GM23338 (cell line): ENCODE measurements around the gene ZNF507. TPM values are rescaled to one million over a fixed set of nuclear protein-coding genes. Genes with fewer than 3 reads are reported as not detected.

Source experiments
- ATAC-seq: fragments of 200-7000 bp; cut with Tn5 transposase; 3 replicates; pipeline ENCODE4 v1.9.1; 2020
- DNase-seq: peaks from one replicate; pipeline ENCODE4 v3.0.0-alpha.2; 2015; ENCODE audit warnings: low spot score
- H2AFZ ChIP-seq: fragments of 200-600 bp; sonication (generic); 2 replicates; pipeline ENCODE4 v1.8.0; 2016; ENCODE audit warnings: antibody characterized with exemption, mild to moderate bottlenecking, moderate library complexity
- H3F3A ChIP-seq: fragments of 200-600 bp; sonication (generic); replicated peaks from 2 replicates; pipeline ENCODE4 v1.8.0; 2017; ENCODE audit warnings: antibody characterized with exemption, mixed run types, low read depth
- H3K27ac ChIP-seq: fragments of 200-600 bp; sonication (generic); 2 replicates; pipeline ENCODE4 v1.6.1; 2016; ENCODE audit warnings: low read depth
- H3K27me3 ChIP-seq: fragments of 200-600 bp; sonication (generic); 2 replicates; pipeline ENCODE4 v1.8.0; 2016; ENCODE audit warnings: mild to moderate bottlenecking, mixed run types, moderate library complexity; ENCODE audit not compliant: insufficient read depth
- H3K36me3 ChIP-seq: fragments of 200-600 bp; sonication (generic); 2 replicates; pipeline ENCODE4 v1.8.0; 2016; ENCODE audit warnings: mild to moderate bottlenecking; ENCODE audit not compliant: insufficient read depth
- H3K4me1 ChIP-seq: fragments of 200-600 bp; sonication (generic); 2 replicates; pipeline ENCODE4 v1.8.0; 2016; ENCODE audit warnings: mild to moderate bottlenecking, moderate library complexity; ENCODE audit not compliant: insufficient read depth
- H3K4me2 ChIP-seq: fragments of 200-600 bp; sonication (generic); 2 replicates; pipeline ENCODE4 v1.7.1; 2017; ENCODE audit warnings: mixed run types
- H3K4me3 ChIP-seq: fragments of 200-600 bp; sonication (generic); 2 replicates; pipeline ENCODE4 v1.6.1; 2016; ENCODE audit warnings: mixed run types
- H3K79me2 ChIP-seq: fragments of 200-600 bp; sonication (generic); replicated peaks from 2 replicates; pipeline ENCODE4 v1.8.0; 2017; ENCODE audit warnings: mild to moderate bottlenecking; ENCODE audit not compliant: insufficient read depth
- H3K9me2 ChIP-seq: fragments of 200-600 bp; sonication (generic); 2 replicates; pipeline ENCODE4 v1.8.0; 2017; ENCODE audit not compliant: insufficient read depth
- H4K20me1 ChIP-seq: fragments of 200-600 bp; sonication (generic); replicated peaks from 2 replicates; pipeline ENCODE4 v1.8.0; 2017; ENCODE audit warnings: mild to moderate bottlenecking; ENCODE audit not compliant: insufficient read depth
- H3K27ac Mint-ChIP-seq: 2 replicates; pipeline ENCODE4 v1.8.0; 2020; ENCODE audit warnings: inconsistent platforms, mild to moderate bottlenecking, moderate library complexity, mixed read lengths
- H3K27me3 Mint-ChIP-seq: 3 replicates; pipeline ENCODE4 v1.8.0; 2022; ENCODE audit warnings: low read depth, mild to moderate bottlenecking, moderate library complexity, mixed read lengths, inconsistent platforms; ENCODE audit not compliant: insufficient read depth, poor library complexity
- H3K36me3 Mint-ChIP-seq: 3 replicates; pipeline ENCODE4 v1.8.0; 2021; ENCODE audit warnings: low read depth, mild to moderate bottlenecking, inconsistent platforms, moderate library complexity, mixed read lengths
- H3K4me1 Mint-ChIP-seq: 3 replicates; pipeline ENCODE4 v1.8.0; 2020; ENCODE audit warnings: mild to moderate bottlenecking, inconsistent platforms, mixed read lengths
- H3K4me3 Mint-ChIP-seq: 3 replicates; pipeline ENCODE4 v1.8.0; 2021; ENCODE audit warnings: moderate library complexity, mild to moderate bottlenecking, inconsistent platforms, mixed read lengths
- H3K9me3 Mint-ChIP-seq: 3 replicates; pipeline ENCODE4 v1.8.0; 2020; ENCODE audit warnings: moderate library complexity, mild to moderate bottlenecking, inconsistent platforms, mixed read lengths
- CREB1 ChIP-seq: fragments of 250-450 bp; sonication (Bioruptor Pico); IDR thresholded peaks from 2 replicates; pipeline ENCODE4 v1.5.0; 2020; ENCODE audit warnings: low read depth, mild to moderate bottlenecking, moderate library complexity
- ETS1 ChIP-seq: IDR thresholded peaks from 2 replicates; pipeline ENCODE4 v1.6.1; 2016; ENCODE audit warnings: antibody characterized with exemption
- EZH2 ChIP-seq: fragments of 200-600 bp; sonication (generic); IDR thresholded peaks from one replicate; pipeline ENCODE4 v1.8.0; 2017; ENCODE audit warnings: antibody characterized with exemption, mild to moderate bottlenecking, low read depth; ENCODE audit not compliant: unreplicated experiment
- EZH2phosphoT487 ChIP-seq: fragments of 200-600 bp; sonication (generic); IDR thresholded peaks from one replicate; pipeline ENCODE4 v1.8.1; 2018; ENCODE audit warnings: antibody characterized with exemption; ENCODE audit not compliant: unreplicated experiment
- JUNB ChIP-seq: IDR thresholded peaks from one replicate; pipeline ENCODE4 v1.6.1; 2016; ENCODE audit warnings: antibody characterized with exemption; ENCODE audit not compliant: unreplicated experiment
- NANOG ChIP-seq: IDR thresholded peaks from 2 replicates; pipeline ENCODE4 v1.6.1; 2016; ENCODE audit warnings: antibody characterized with exemption, borderline replicate concordance
- POLR2AphosphoS5 ChIP-seq: IDR thresholded peaks from 2 replicates; pipeline ENCODE4 v1.6.1; 2016; ENCODE audit warnings: antibody characterized with exemption, low read depth
- STAT1 ChIP-seq: IDR thresholded peaks from one replicate; pipeline ENCODE4 v1.6.1; 2016; ENCODE audit warnings: antibody characterized with exemption; ENCODE audit not compliant: unreplicated experiment
- ZNF114 ChIP-seq: fragments of 250-450 bp; sonication (Bioruptor Pico); IDR thresholded peaks from 2 replicates; pipeline ENCODE4 v1.5.0; 2020; ENCODE audit warnings: mild to moderate bottlenecking, moderate library complexity
- ZNF331 ChIP-seq: fragments of 250-450 bp; sonication (Bioruptor Pico); IDR thresholded peaks from 2 replicates; pipeline ENCODE4 v1.5.0; 2020; ENCODE audit warnings: low read depth, mild to moderate bottlenecking, moderate library complexity
- ZNF462 ChIP-seq: fragments of 250-450 bp; sonication (Bioruptor Pico); IDR thresholded peaks from 2 replicates; pipeline ENCODE4 v1.5.0; 2020; ENCODE audit warnings: mild to moderate bottlenecking, moderate library complexity
- polyA plus RNA-seq: library from polyadenylated mRNA; unstranded; fragments of >200 nt; fragmentation: Nextera tagmentation; extraction: Ambion mirVana; gene quantifications from 2 replicates; pipeline ENCODE4 v1.2.1, GENCODE V29; 2016
- total RNA-seq: library from RNA; depleted of rRNA; stranded (reverse); fragments of >200 nt; shearing (Covaris generic); gene quantifications from 2 replicates; pipeline ENCODE4 v1.2.3, GENCODE V29; 2014

The ZNF507 gene
- total and polyA plus RNA-seq, 2 experiments from 2014 or later = 10.4 to 23.4 TPM

- Histone ChIP-seq H3K36me3 (peaks cover 4% of the 10 kb centered on the region; the same call in 1 of the 2 replicates), H4K20me1 (peaks cover 4% of the 10 kb centered on the region), H2AFZ (no peak overlapping the region), H3K79me2 (peaks cover 31% of the 10 kb centered on the region), H3K27ac (no peak overlapping the region), H3K9me2 (no peaks in the 10 kb centered on the region), H3K4me2 (no peak overlapping the region), H3K4me3 (no peak overlapping the region), H3K4me1 (no peaks in the 10 kb centered on the region), H3F3A (no peaks in the 10 kb centered on the region), H3K27me3 (no peaks in the 10 kb centered on the region)
- no peak for TF ChIP-seq ETS1
- no peak for TF ChIP-seq ZNF331 (CRISPR knock-in tag)
- no peak for TF ChIP-seq JUNB
- no peak for TF ChIP-seq ZNF114 (CRISPR knock-in tag)
- TF ChIP-seq NANOG = no peak
- TF ChIP-seq STAT1 = no peak
- no peak for TF ChIP-seq POLR2AphosphoS5
- no peak for TF ChIP-seq CREB1 (CRISPR knock-in tag)
- peaks cover 6% of the 10 kb centered on the region for H3K9me3 Mint-ChIP-seq
- H3K4me3 Mint-ChIP-seq = no peak overlapping the region
- DNase-seq (peak; percentile 21), ATAC-seq (no peak)
- peaks cover 61% of the 10 kb centered on the region for H3K36me3 Mint-ChIP-seq
- no peaks in the 10 kb centered on the region for H3K4me1 Mint-ChIP-seq
- no peaks in the 10 kb centered on the region for H3K27me3 Mint-ChIP-seq
- H3K27ac Mint-ChIP-seq = no peak overlapping the region
Observed at GRCh38 chr19:32372726-32373517, 27.5 kb downstream of the ZNF507 start.

- peak overlapping the region; percentile 61 for H3K27ac Mint-ChIP-seq
- no peaks in the 10 kb centered on the region for H3K4me1 Mint-ChIP-seq
- Histone ChIP-seq H3K4me1 (no peaks in the 10 kb centered on the region), H3K36me3 (peaks cover 4% of the 10 kb centered on the region; the same call in 1 of the 2 replicates), H3K4me2 (no peak overlapping the region), H3K27me3 (no peaks in the 10 kb centered on the region), H3K27ac (no peak overlapping the region), H4K20me1 (peaks cover 4% of the 10 kb centered on the region), H3K4me3 (no peak overlapping the region), H3K79me2 (peaks cover 23% of the 10 kb centered on the region), H3F3A (no peaks in the 10 kb centered on the region), H2AFZ (no peak overlapping the region), H3K9me2 (no peaks in the 10 kb centered on the region)
- peaks cover 6% of the 10 kb centered on the region for H3K9me3 Mint-ChIP-seq
- DNase-seq = no peak
- H3K36me3 Mint-ChIP-seq = peaks cover 63% of the 10 kb centered on the region
- no peak for ATAC-seq
- H3K27me3 Mint-ChIP-seq = no peaks in the 10 kb centered on the region
- no peak overlapping the region for H3K4me3 Mint-ChIP-seq
- TF ChIP-seq JUNB (no peak), CREB1 (CRISPR knock-in tag) (no peak), EZH2 (no peak), ZNF462 (CRISPR knock-in tag) (no peak), EZH2phosphoT487 (no peak), NANOG (no peak), ZNF114 (CRISPR knock-in tag) (no peak), STAT1 (no peak), ETS1 (no peak), ZNF331 (CRISPR knock-in tag) (no peak), POLR2AphosphoS5 (no peak)
Observed at GRCh38 chr19:32373585-32374295, 28.3 kb downstream of the ZNF507 start.
